K562 (cell line): Measurements from ENCODE around the gene RRAD.

Experiments
- GATAD2A ChIP-seq: fragments of 450-650 bp; IDR thresholded peaks from 2 replicates; pipeline ENCODE4 v1.6.1; 2017
- GTF2E2 ChIP-seq: fragments of 200-800 bp; sonication (Bioruptor generic); IDR thresholded peaks from 2 replicates; pipeline ENCODE4 v1.6.1; 2016; ENCODE audit warnings: missing genetic modification characterization, missing compliant biosample characterization
- HINFP ChIP-seq: fragments of 450-650 bp; conservative IDR thresholded peaks from 2 replicates; pipeline ENCODE4 v1.6.1; 2016; ENCODE audit warnings: missing genetic modification characterization, low read depth, mild to moderate bottlenecking, control low read depth, missing compliant biosample characterization
- JUNB ChIP-seq: fragments of 450-650 bp; formaldehyde crosslinking; conservative IDR thresholded peaks from 2 replicates; pipeline ENCODE4 v1.4.0; 2020; ENCODE audit warnings: mild to moderate bottlenecking
- LCOR ChIP-seq: sonication (generic); formaldehyde crosslinking; IDR thresholded peaks from 2 replicates; pipeline ENCODE4 v1.8.0; 2022; ENCODE audit warnings: mild to moderate bottlenecking, missing genetic modification reagents
- PATZ1 ChIP-seq: fragments of 250-450 bp; sonication (Bioruptor Pico); IDR thresholded peaks from 2 replicates; pipeline ENCODE4 v1.5.0; 2020; ENCODE audit warnings: mild to moderate bottlenecking, borderline replicate concordance
- PTBP1 ChIP-seq: fragments of 200-400 bp; formaldehyde crosslinking; IDR thresholded peaks from 2 replicates; pipeline ENCODE4 v1.6.1; 2017; ENCODE audit warnings: low read depth, low read length
- ZC3H4 ChIP-seq: sonication (generic); formaldehyde crosslinking; IDR thresholded peaks from 2 replicates; pipeline ENCODE4 v1.9.0; 2021; ENCODE audit warnings: missing genetic modification reagents, borderline replicate concordance

- TF ChIP-seq HINFP (tag) (no peak), PTBP1 (no peak), GATAD2A (no peak), LCOR (CRISPR knock-in tag) (no peak), GTF2E2 (tag) (no peak), PATZ1 (CRISPR knock-in tag) (no peak), ZC3H4 (CRISPR knock-in tag) (no peak), JUNB (CRISPR knock-in tag) (no peak)
Observed at GRCh38 chr16:66903544-66904427, 21.5 kb downstream of the RRAD start.
